IPS-15b (cell line): Measurements from ENCODE around the gene DEFB115.
"Not testable (repeated sequence)": the region's sequence is repeated elsewhere in the genome, so short reads cannot be mapped to it uniquely, and the experiment has no call there.

Source experiments
- H3K27me3 ChIP-seq: one replicate; pipeline ENCODE4 v1.6.1; 2013; ENCODE audit warnings: low read length; ENCODE audit not compliant: control insufficient read depth, insufficient read depth
- H3K36me3 ChIP-seq: one replicate; pipeline ENCODE4 v1.6.1; 2013; ENCODE audit warnings: low read length; ENCODE audit not compliant: control insufficient read depth, insufficient read depth
- H3K4me1 ChIP-seq: one replicate; pipeline ENCODE4 v1.6.1; 2013; ENCODE audit warnings: mild to moderate bottlenecking, low read length; ENCODE audit not compliant: control insufficient read depth, insufficient read depth
- H3K4me3 ChIP-seq: one replicate; pipeline ENCODE4 v1.5.1; 2013; ENCODE audit warnings: low read depth, low read length
- H3K9ac ChIP-seq: one replicate; pipeline ENCODE4 v1.6.1; 2013; ENCODE audit warnings: low read depth, mild to moderate bottlenecking, low read length
- H3K9me3 ChIP-seq: one replicate; pipeline ENCODE4 v1.6.1; 2013; ENCODE audit warnings: mild to moderate bottlenecking, low read length; ENCODE audit not compliant: control insufficient read depth, insufficient read depth

Gene DEFB115

GRCh38 chr20:31257364-31257763 is at the start of gene DEFB115:
Gene DEFB115, plus strand, starts transcription at chr20:31257664. Its CDS starts 0 bp downstream, at chr20:31257664.
- H3K4me3 ChIP-seq: no peak within 1 kb of the TSS
- H3K4me1 ChIP-seq: no peaks in the 10 kb centered on the region
- H3K9me3 ChIP-seq: peaks cover 24% of the 10 kb centered on the region
- H3K27me3 ChIP-seq: no peaks in the 10 kb centered on the region
- no peak within 1 kb of the TSS for H3K9ac ChIP-seq
- no peaks in the 10 kb centered on the region for H3K36me3 ChIP-seq

- no peak overlapping the region for H3K9ac ChIP-seq
- no peaks in the 10 kb centered on the region for H3K36me3 ChIP-seq
- peaks cover 87% of the 10 kb centered on the region for H3K9me3 ChIP-seq
- no peaks in the 10 kb centered on the region for H3K27me3 ChIP-seq
- H3K4me3 ChIP-seq: no peak overlapping the region
- H3K4me1 ChIP-seq: no peaks in the 10 kb centered on the region
Observed at GRCh38 chr20:31236953-31237352, 20.5 kb upstream of the DEFB115 start.

GRCh38 chr20:31237763-31238162 is 19.7 kb upstream of the DEFB115 start:
- Histone ChIP-seq H3K9ac (no peak overlapping the region), H3K4me1 (no peaks in the 10 kb centered on the region), H3K27me3 (no peaks in the 10 kb centered on the region), H3K4me3 (no peak overlapping the region), H3K36me3 (no peaks in the 10 kb centered on the region), H3K9me3 (peaks cover 88% of the 10 kb centered on the region)

- H3K4me1 ChIP-seq: no peaks in the 10 kb centered on the region
- H3K36me3 ChIP-seq: no peaks in the 10 kb centered on the region
- peaks cover 93% of the 10 kb centered on the region for H3K9me3 ChIP-seq
- no peak overlapping the region for H3K9ac ChIP-seq
- no peaks in the 10 kb centered on the region for H3K27me3 ChIP-seq
- no peak overlapping the region for H3K4me3 ChIP-seq
Observed at GRCh38 chr20:31239139-31239538, 18.3 kb upstream of the DEFB115 start.

GRCh38 chr20:31256959-31257358 is 505 bp upstream of the DEFB115 start:
- Histone ChIP-seq H3K9ac (no peak overlapping the region), H3K36me3 (no peaks in the 10 kb centered on the region), H3K27me3 (no peaks in the 10 kb centered on the region), H3K4me3 (no peak overlapping the region), H3K4me1 (no peaks in the 10 kb centered on the region), H3K9me3 (peaks cover 24% of the 10 kb centered on the region)

- H3K4me3 ChIP-seq: no peak overlapping the region
- no peak overlapping the region for H3K9ac ChIP-seq
- H3K9me3 ChIP-seq: peaks cover 22% of the 10 kb centered on the region
- no peaks in the 10 kb centered on the region for H3K36me3 ChIP-seq
- no peaks in the 10 kb centered on the region for H3K4me1 ChIP-seq
- H3K27me3 ChIP-seq: no peaks in the 10 kb centered on the region
Observed at GRCh38 chr20:31260326-31260932, 3.0 kb downstream of the DEFB115 start.

GRCh38 chr20:31274441-31274840 is 17.0 kb downstream of the DEFB115 start:
- peaks cover 31% of the 10 kb centered on the region for H3K9me3 ChIP-seq
- no peak overlapping the region for H3K9ac ChIP-seq
- no peaks in the 10 kb centered on the region for H3K36me3 ChIP-seq
- no peaks in the 10 kb centered on the region for H3K4me1 ChIP-seq
- no peaks in the 10 kb centered on the region for H3K27me3 ChIP-seq
- H3K4me3 ChIP-seq: no peak overlapping the region

GRCh38 chr20:31278178-31278577 is 20.7 kb downstream of the DEFB115 start:
- Histone ChIP-seq H3K27me3 (no peaks in the 10 kb centered on the region), H3K4me3 (no peak overlapping the region), H3K36me3 (no peaks in the 10 kb centered on the region), H3K9ac (no peak overlapping the region), H3K4me1 (no peaks in the 10 kb centered on the region), H3K9me3 (peaks cover 24% of the 10 kb centered on the region)

- H3K4me3 ChIP-seq, H3K4me1 ChIP-seq, H3K9ac ChIP-seq, H3K27me3 ChIP-seq, H3K36me3 ChIP-seq: not testable (repeated sequence)
- H3K9me3 ChIP-seq: peaks cover 33% of the 10 kb centered on the region
Observed at GRCh38 chr20:31284964-31285363, 27.5 kb downstream of the DEFB115 start.

GRCh38 chr20:31308535-31309162 is 51.2 kb downstream of the DEFB115 start, which contains the start of gene DEFB116:
Gene DEFB116, minus strand, starts transcription at chr20:31308585. Its CDS starts 0 bp downstream, at chr20:31308585.
- H3K36me3 ChIP-seq: no peaks in the 10 kb centered on the region
- no peaks in the 10 kb centered on the region for H3K27me3 ChIP-seq
- H3K9me3 ChIP-seq: peaks cover 16% of the 10 kb centered on the region
- H3K4me3 ChIP-seq: no peak within 1 kb of the TSS
- no peaks in the 10 kb centered on the region for H3K4me1 ChIP-seq
- H3K9ac ChIP-seq: no peak within 1 kb of the TSS
